Measurements from ENCODE around the gene PHLDA2.
A peak's percentile ranks its signal among the peaks of the same experiment; 100 is the strongest.

PHLDA2 gene

GRCh38 chr11:2892967-2893528 lies 36.2 kb downstream of the PHLDA2 start:
- H3K9me3 ChIP-seq (ENCODE audit: control insufficient read depth, insufficient read depth, low read depth, low read length), result no peaks in the 10 kb centered on the region
- TF ChIP-seq ZNF510 (tag by site-specific recombination; IDR thresholded peaks at IDR 0.05; ENCODE audit: insufficient replicate concordance) (no peak), ZNF768 (tag by site-specific recombination; IDR thresholded peaks at IDR 0.05) (peak; percentile 75; the same call in 1 of the 2 replicates)
- POLR2A ChIA-PET, result interaction anchor here (0.6 to 2.1 kb wide), 3 partner anchors 37 to 360 kb away, joined by 3 to 12 read pairs (median 10); partner anchors contain the start of gene PHLDA2
- H3K27ac ChIP-seq (ENCODE audit: extremely low read depth, low read depth, low read length), result no peak overlapping the region
- no peak overlapping the region for H3K4me3 ChIP-seq (ENCODE audit: low read depth, low read length)
- H3K36me3 ChIP-seq (ENCODE audit: control insufficient read depth in 2 of 2, insufficient read depth in 1 of 2, low read length in 2 of 2), result no peaks in the 10 kb centered on the region
- CTCF ChIA-PET, result interaction anchor here (0.5 to 16.8 kb wide), 20 partner anchors 8 to 582 kb away, joined by 3 to 456 read pairs (median 4); a partner anchor contains a TSS
- no peaks in the 10 kb centered on the region for H3K4me1 ChIP-seq (ENCODE audit: control insufficient read depth, insufficient read depth, low read length)

- Histone ChIP-seq H3K9me3 (ENCODE audit: control insufficient read depth, insufficient read depth, low read depth, low read length) (no peaks in the 10 kb centered on the region), H3K4me3 (ENCODE audit: low read depth, low read length) (no peak overlapping the region), H3K27ac (ENCODE audit: extremely low read depth, low read depth, low read length) (no peak overlapping the region), H3K4me1 (ENCODE audit: control insufficient read depth, insufficient read depth, low read length) (no peaks in the 10 kb centered on the region), H3K36me3 (ENCODE audit: control insufficient read depth in 2 of 2, insufficient read depth in 1 of 2, low read length in 2 of 2) (no peaks in the 10 kb centered on the region)
- POLR2A ChIA-PET, result interaction anchor here (0.6 to 2.1 kb wide), 3 partner anchors 37 to 359 kb away, joined by 3 to 12 read pairs (median 10); partner anchors contain the start of gene PHLDA2
- CTCF ChIA-PET, result interaction anchor here (0.5 to 16.8 kb wide), 28 partner anchors 8 to 581 kb away, joined by 3 to 456 read pairs (median 4); a partner anchor contains a TSS
- TF ChIP-seq ZNF2 (tag by site-specific recombination; IDR thresholded peaks at IDR 0.05) (no peak), KLF9 (tag by site-specific recombination; IDR thresholded peaks at IDR 0.05; ENCODE audit: low read depth) (0 out of 2 replicates have a peak, but pooled peaks have one; percentile 54), ZNF146 (tag by site-specific recombination; IDR thresholded peaks at IDR 0.05) (no peak), ZNF621 (tag by site-specific recombination; IDR thresholded peaks at IDR 0.05) (no peak), ZNF404 (tag by site-specific recombination; IDR thresholded peaks at IDR 0.05) (no peak), ZNF548 (tag by site-specific recombination; IDR thresholded peaks at IDR 0.05) (no peak), ZNF292 (tag by site-specific recombination; IDR thresholded peaks at IDR 0.05; ENCODE audit: borderline replicate concordance, low read depth) (no peak), HOXD13 (CRISPR knock-in tag; IDR thresholded peaks at IDR 0.05; ENCODE audit: borderline replicate concordance) (no peak), ZFP69B (tag by site-specific recombination; IDR thresholded peaks at IDR 0.05) (no peak), ZNF600 (tag by site-specific recombination; IDR thresholded peaks at IDR 0.05) (peak; percentile 37; the same call in 1 of the 2 replicates), YY1 (tag by site-specific recombination; IDR thresholded peaks at IDR 0.05) (no peak), ZNF544 (tag by site-specific recombination; IDR thresholded peaks at IDR 0.05) (no peak), ZNF791 (tag by site-specific recombination; IDR thresholded peaks at IDR 0.05) (no peak), MEIS1 (CRISPR knock-in tag; IDR thresholded peaks at IDR 0.05; ENCODE audit: borderline replicate concordance) (no peak), ZNF776 (tag by site-specific recombination; IDR thresholded peaks at IDR 0.05; ENCODE audit: borderline replicate concordance) (no peak), ZNF398 (tag by site-specific recombination; IDR thresholded peaks at IDR 0.05) (no peak), ZNF202 (tag by site-specific recombination; IDR thresholded peaks at IDR 0.05; ENCODE audit: borderline replicate concordance) (no peak), ZNF214 (tag by site-specific recombination; IDR thresholded peaks at IDR 0.05; ENCODE audit: borderline replicate concordance) (no peak), ZNF366 (tag by site-specific recombination; conservative IDR thresholded peaks at IDR 0.05) (no peak), KLF16 (tag by site-specific recombination; IDR thresholded peaks at IDR 0.05) (peak; percentile 42; the same call in 1 of the 2 replicates), AEBP2 (tag by site-specific recombination; IDR thresholded peaks at IDR 0.05; ENCODE audit: borderline replicate concordance) (no peak), WT1 (tag by site-specific recombination; IDR thresholded peaks at IDR 0.05) (no peak), ZNF302 (tag by site-specific recombination; IDR thresholded peaks at IDR 0.05; ENCODE audit: low read depth) (no peak), ZBTB10 (tag by site-specific recombination; IDR thresholded peaks at IDR 0.05) (0 out of 2 replicates have a peak, but pooled peaks have one; percentile 51), ZNF473 (tag by site-specific recombination; IDR thresholded peaks at IDR 0.05) (no peak), IKZF3 (tag by site-specific recombination; IDR thresholded peaks at IDR 0.05) (no peak)
Measured at GRCh38 chr11:2892215-2892966, 36.8 kb downstream of the PHLDA2 start.
